Peyer's patch (tissue), 4 donors: ENCODE measurements around the gene EIF2B1.

Experiments
- CTCF ChIP-seq, 6 experiments: fragments of 450-650 bp in 4 of 6; fragments of 200-600 bp in 2 of 6; sonication (generic) in 1 of 6; IDR thresholded peaks; one replicate each; pipeline ENCODE4 v1.5.1; 2017 to 2019; ENCODE audit warnings: antibody characterized with exemption in 6 of 6, mild to moderate bottlenecking in 3 of 6, moderate library complexity in 1 of 6
- POLR2A ChIP-seq, 2 donors: fragments of 450-650 bp; IDR thresholded peaks; one replicate each; pipeline ENCODE4 v1.5.1; 2017; ENCODE audit warnings: antibody characterized with exemption in 2 of 2, mild to moderate bottlenecking in 2 of 2, moderate library complexity in 2 of 2

- TF ChIP-seq CTCF (IDR thresholded peaks at IDR 0.05): no peak
- no peak for TF ChIP-seq POLR2A (IDR thresholded peaks at IDR 0.05)
These were observed 55.2 kb downstream of the EIF2B1 start for GRCh38 chr12:123578243-123578642.
